MM.1S (cell line): Measurements from ENCODE around the gene ZNF521.

Experiments used
- DNase-seq: peaks from one replicate; pipeline ENCODE4 v3.0.0-alpha.2; 2015
- H2AFZ ChIP-seq: fragments of 300-600 bp; sonication (generic); 2 replicates; pipeline ENCODE4 v1.6.0; 2016; ENCODE audit warnings: antibody characterized with exemption, low read length
- H3F3A ChIP-seq: fragments of 300-600 bp; sonication (generic); 2 replicates; pipeline ENCODE4 v1.6.1; 2016; ENCODE audit warnings: mild to moderate bottlenecking, antibody characterized with exemption, low read length, moderate library complexity, mixed read lengths; ENCODE audit not compliant: insufficient read depth
- H3K27ac ChIP-seq: fragments of 300-600 bp; sonication (generic); 2 replicates; pipeline ENCODE4 v1.5.1; 2016; ENCODE audit warnings: mild to moderate bottlenecking, low read length
- H3K27me3 ChIP-seq: fragments of 300-600 bp; sonication (generic); replicated peaks from 2 replicates; pipeline ENCODE4 v1.6.0; 2016; ENCODE audit warnings: low read length; ENCODE audit not compliant: insufficient read depth
- H3K36me3 ChIP-seq: fragments of 300-600 bp; sonication (generic); replicated peaks from 2 replicates; pipeline ENCODE4 v1.6.1; 2016; ENCODE audit warnings: mild to moderate bottlenecking, low read length, mixed read lengths; ENCODE audit not compliant: insufficient read depth
- H3K4me1 ChIP-seq: fragments of 300-600 bp; sonication (generic); 2 replicates; pipeline ENCODE4 v1.6.1; 2016; ENCODE audit warnings: low read length, mixed read lengths
- H3K4me2 ChIP-seq: fragments of 300-600 bp; sonication (generic); 2 replicates; pipeline ENCODE4 v1.6.0; 2016; ENCODE audit warnings: low read depth, low read length
- H3K4me3 ChIP-seq: fragments of 300-600 bp; sonication (generic); 2 replicates; pipeline ENCODE4 v1.5.1; 2016; ENCODE audit warnings: low read length, mixed read lengths
- H3K79me2 ChIP-seq: fragments of 300-600 bp; sonication (generic); 2 replicates; pipeline ENCODE4 v1.6.1; 2016; ENCODE audit warnings: mixed run types, low read length, mixed read lengths
- H3K9ac ChIP-seq: fragments of 300-600 bp; sonication (generic); 2 replicates; pipeline ENCODE4 v1.6.1; 2016; ENCODE audit warnings: low read length, mixed read lengths
- H3K9me2 ChIP-seq: fragments of 300-600 bp; sonication (generic); replicated peaks from 2 replicates; pipeline ENCODE4 v1.6.1; 2016; ENCODE audit warnings: mild to moderate bottlenecking, low read length, mixed read lengths; ENCODE audit not compliant: insufficient read depth
- H3K9me3 ChIP-seq: fragments of 300-600 bp; sonication (generic); replicated peaks from 2 replicates; pipeline ENCODE4 v1.6.1; 2016; ENCODE audit warnings: mild to moderate bottlenecking, low read length, mixed read lengths; ENCODE audit not compliant: insufficient read depth
- H4K20me1 ChIP-seq: fragments of 300-600 bp; sonication (generic); 2 replicates; pipeline ENCODE4 v1.6.1; 2016; ENCODE audit warnings: mild to moderate bottlenecking, low read length, moderate library complexity, mixed read lengths; ENCODE audit not compliant: insufficient read depth
- EZH2 ChIP-seq: fragments of 300-600 bp; sonication (generic); optimal IDR thresholded peaks from 2 replicates; pipeline ENCODE3; 2017; ENCODE audit warnings: low read depth, mild to moderate bottlenecking, antibody characterized with exemption, low read length, mixed read lengths
- EZH2phosphoT487 ChIP-seq: fragments of 300-600 bp; sonication (generic); IDR thresholded peaks from 2 replicates; pipeline ENCODE4 v1.6.1; 2018; ENCODE audit warnings: antibody characterized with exemption, low read length
- TF ChIP-seq, protein P1 (sequence below): fragments of 300-600 bp; sonication (generic); IDR thresholded peaks from 2 replicates; pipeline ENCODE4 v1.5.1; 2016; ENCODE audit warnings: antibody characterized with exemption, low read length, mixed read lengths

Gene ZNF521

DNA sequence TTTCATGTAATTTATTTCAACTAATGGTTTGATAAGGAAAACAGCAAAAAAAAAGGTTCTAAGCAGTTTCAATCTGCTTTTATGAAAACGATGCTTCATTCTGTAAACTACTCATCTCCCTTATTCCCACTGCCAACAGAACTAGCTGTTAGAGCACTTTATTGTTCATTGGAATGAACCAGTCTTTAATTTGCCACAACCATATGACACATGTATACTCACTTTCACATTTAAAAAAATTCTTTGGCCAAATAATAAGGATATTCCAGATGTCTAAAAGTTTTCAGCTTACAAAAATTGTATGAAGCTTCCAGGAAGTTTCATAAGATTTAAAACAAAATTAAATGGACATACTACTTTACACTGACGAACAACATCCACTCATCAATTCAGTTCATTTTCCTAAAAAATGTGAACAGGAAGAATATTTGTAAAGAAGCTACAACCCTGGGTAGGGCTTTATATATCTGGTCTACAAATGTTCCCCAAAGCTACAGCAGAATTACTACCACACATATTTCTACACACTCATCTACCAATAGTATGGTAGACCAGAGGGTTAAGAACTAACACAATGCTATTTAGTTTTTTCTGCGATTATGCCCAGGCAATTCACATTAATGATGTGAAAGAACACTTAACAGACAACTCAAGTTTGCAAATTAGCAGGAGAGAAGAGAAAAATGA is 37.7 kb downstream of the ZNF521 start:
- H3K4me2 ChIP-seq, result no peak overlapping the region
- no peaks in the 10 kb centered on the region for H3K9me3 ChIP-seq
- no peak overlapping the region for H3K4me3 ChIP-seq
- no peaks in the 10 kb centered on the region; the same call in 1 of the 2 replicates for H3K36me3 ChIP-seq
- TF ChIP-seq EZH2, result no peak
- no peak for TF ChIP-seq EZH2phosphoT487
- TF ChIP-seq, protein P1, sequence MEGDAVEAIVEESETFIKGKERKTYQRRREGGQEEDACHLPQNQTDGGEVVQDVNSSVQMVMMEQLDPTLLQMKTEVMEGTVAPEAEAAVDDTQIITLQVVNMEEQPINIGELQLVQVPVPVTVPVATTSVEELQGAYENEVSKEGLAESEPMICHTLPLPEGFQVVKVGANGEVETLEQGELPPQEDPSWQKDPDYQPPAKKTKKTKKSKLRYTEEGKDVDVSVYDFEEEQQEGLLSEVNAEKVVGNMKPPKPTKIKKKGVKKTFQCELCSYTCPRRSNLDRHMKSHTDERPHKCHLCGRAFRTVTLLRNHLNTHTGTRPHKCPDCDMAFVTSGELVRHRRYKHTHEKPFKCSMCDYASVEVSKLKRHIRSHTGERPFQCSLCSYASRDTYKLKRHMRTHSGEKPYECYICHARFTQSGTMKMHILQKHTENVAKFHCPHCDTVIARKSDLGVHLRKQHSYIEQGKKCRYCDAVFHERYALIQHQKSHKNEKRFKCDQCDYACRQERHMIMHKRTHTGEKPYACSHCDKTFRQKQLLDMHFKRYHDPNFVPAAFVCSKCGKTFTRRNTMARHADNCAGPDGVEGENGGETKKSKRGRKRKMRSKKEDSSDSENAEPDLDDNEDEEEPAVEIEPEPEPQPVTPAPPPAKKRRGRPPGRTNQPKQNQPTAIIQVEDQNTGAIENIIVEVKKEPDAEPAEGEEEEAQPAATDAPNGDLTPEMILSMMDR, result no peak
- no peak overlapping the region for H2AFZ ChIP-seq
- no peak overlapping the region for H3K27ac ChIP-seq
- no peak overlapping the region for H3K9ac ChIP-seq
- DNase-seq, result no peak
- no peaks in the 10 kb centered on the region for H3F3A ChIP-seq
- no peaks in the 10 kb centered on the region for H4K20me1 ChIP-seq
- H3K27me3 ChIP-seq, result no peaks in the 10 kb centered on the region
- no peaks in the 10 kb centered on the region for H3K9me2 ChIP-seq
- peaks cover 70% of the 10 kb centered on the region for H3K79me2 ChIP-seq
- no peaks in the 10 kb centered on the region for H3K4me1 ChIP-seq

DNA sequence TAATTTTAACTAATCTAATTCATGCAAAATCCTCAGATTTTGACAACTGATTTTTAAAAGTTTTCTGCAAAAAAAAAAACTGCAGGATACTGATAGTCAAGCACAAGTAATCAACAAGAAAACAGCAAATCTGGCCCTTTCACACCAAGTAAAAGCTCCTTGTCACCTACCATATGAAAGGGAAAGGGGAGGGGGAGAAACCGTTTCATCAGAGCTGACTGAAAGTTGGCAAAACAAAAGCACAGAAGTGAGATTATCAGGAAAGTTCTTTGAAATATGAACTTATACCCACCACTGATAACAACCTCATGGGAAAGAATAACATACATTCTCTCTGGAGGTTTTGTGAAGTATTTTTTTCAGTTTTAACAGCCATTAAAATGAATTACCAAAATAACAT is 38.7 kb downstream of the ZNF521 start:
- Histone ChIP-seq H3K27me3 (no peaks in the 10 kb centered on the region), H3K4me1 (no peaks in the 10 kb centered on the region), H3K4me2 (no peak overlapping the region), H3K36me3 (no peaks in the 10 kb centered on the region; the same call in 1 of the 2 replicates), H3K9me3 (no peaks in the 10 kb centered on the region), H3K9me2 (no peaks in the 10 kb centered on the region), H3K9ac (no peak overlapping the region), H3F3A (no peaks in the 10 kb centered on the region), H2AFZ (no peak overlapping the region), H3K27ac (no peak overlapping the region), H4K20me1 (no peaks in the 10 kb centered on the region), H3K79me2 (peaks cover 66% of the 10 kb centered on the region), H3K4me3 (no peak overlapping the region)
- no peak for DNase-seq
- TF ChIP-seq, protein P1, result no peak
- TF ChIP-seq EZH2phosphoT487 (no peak), EZH2 (no peak)

DNA sequence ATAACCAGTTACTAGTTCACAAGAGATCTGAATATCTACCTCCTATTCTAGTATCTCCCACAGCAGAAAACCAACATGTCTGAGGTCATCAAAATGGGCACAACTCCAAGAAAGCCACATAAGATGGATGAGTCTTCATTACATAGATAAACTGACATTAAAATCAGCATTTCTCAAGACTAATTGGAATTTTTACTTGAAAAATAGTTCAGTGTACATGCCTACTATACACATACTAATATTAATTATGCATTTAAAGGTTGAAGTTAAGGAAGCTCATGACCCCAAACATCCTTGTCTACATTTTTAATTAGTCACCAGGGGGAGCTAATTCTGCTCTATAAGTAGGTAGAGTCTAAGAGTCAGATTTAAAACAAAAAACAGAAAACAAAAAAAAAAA is 41.9 kb downstream of the ZNF521 start:
- no peaks in the 10 kb centered on the region for H3F3A ChIP-seq
- no peaks in the 10 kb centered on the region for H4K20me1 ChIP-seq
- peaks cover 4% of the 10 kb centered on the region; the same call in 1 of the 2 replicates for H3K4me1 ChIP-seq
- DNase-seq, result peak; percentile 28
- H3K27me3 ChIP-seq, result no peaks in the 10 kb centered on the region
- no peak overlapping the region for H3K9ac ChIP-seq
- H3K27ac ChIP-seq, result no peak overlapping the region
- no peaks in the 10 kb centered on the region for H3K9me2 ChIP-seq
- H3K36me3 ChIP-seq, result no peaks in the 10 kb centered on the region; the same call in 1 of the 2 replicates
- H3K9me3 ChIP-seq, result no peaks in the 10 kb centered on the region
- no peak overlapping the region for H3K4me3 ChIP-seq
- H3K4me2 ChIP-seq, result no peak overlapping the region
- peaks cover 48% of the 10 kb centered on the region for H3K79me2 ChIP-seq
- no peak for TF ChIP-seq EZH2phosphoT487
- TF ChIP-seq EZH2, result no peak
- TF ChIP-seq, protein P1, result peak; percentile 48
- no peak overlapping the region for H2AFZ ChIP-seq
